Fibroblast of skin of left quadriceps (primary cell): ENCODE measurements around the gene BAZ1A.

ENCODE experiments used
- DNase-seq, 2 experiments: peaks; one replicate each; pipeline ENCODE4 v3.0.0-alpha.2; 2013; ENCODE audit warnings: low read depth in 2 of 2

The BAZ1A gene

DNA sequence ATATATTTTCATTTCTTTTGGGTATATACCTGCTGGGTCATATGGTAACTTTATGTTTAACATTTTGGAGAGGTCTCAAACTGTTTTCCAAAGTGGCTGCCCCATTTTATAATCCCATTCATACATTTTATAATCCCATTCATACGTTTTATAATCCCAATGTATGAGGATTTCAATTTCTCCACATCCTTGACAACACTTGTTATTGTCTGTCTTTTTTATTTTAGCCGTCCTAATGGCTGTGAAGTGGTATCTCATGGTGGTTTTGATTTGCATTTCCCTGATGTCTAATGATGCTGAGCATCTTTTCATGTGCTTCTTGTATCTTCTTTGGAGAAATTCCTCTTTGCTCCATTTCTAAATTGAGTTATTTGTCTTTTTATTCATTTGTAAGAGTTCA lies 154.0 kb downstream of the BAZ1A start:
- DNase-seq = no peak

DNA sequence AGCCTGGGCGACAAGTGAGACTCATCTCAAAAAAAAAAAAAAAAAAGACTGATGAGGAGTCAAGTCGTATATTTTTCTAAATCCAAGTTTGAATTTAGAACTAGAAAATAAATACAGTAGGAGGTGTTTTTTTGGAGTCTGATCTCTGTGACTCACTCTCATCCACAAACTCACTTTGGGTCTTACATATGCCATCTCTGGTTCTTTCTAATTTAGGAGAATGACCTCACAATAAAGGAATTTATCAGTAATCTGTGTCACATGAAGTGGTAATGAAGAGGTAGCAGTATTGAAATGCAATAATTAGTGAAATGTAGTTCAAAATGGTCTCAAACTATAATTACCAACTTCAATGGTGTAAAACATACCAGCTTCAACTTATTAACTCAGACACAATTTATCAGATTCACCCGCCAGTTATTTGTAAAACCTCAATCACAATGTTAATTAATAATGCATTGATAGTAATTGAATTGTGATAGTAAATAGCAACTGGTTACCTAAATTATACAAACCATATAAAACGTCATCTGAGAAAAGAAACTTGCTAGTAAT lies 156.3 kb downstream of the BAZ1A start:
- DNase-seq = peak in 1 of 2 experiments; percentile 50

DNA sequence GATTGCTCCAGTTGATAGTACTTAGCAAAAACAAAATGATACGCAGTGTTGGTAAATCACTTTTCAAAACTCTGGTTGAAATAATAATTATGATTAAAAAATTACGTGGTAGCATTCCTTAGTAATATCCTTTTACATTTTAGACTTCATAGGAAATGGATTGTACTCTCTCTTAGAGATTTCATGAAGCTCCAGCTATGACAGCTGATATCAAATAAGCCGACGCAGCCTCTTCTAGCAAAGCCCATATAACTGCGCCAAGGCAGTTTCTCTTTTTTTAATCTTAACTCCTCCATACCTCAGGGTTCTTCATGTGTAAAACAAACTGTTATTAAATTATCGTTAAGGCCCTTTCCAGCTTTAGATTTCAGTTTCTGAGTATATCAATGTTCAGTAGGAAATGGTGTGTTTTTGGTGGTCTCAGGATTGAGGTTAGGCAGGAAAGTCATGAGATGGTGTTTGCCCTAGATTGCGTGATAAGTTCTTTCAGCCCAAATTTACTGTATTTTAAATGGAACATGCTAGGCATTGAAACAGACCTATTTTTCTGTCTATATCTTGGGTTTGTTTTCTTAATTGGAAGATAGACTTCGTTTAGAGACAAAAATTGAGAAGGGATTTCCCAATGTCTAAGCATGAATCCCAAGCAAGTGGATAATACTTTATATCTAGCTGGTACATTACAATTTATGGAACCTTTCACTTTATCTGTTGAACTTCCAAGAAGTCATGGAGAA lies 159.9 kb downstream of the BAZ1A start:
- DNase-seq = no peak

DNA sequence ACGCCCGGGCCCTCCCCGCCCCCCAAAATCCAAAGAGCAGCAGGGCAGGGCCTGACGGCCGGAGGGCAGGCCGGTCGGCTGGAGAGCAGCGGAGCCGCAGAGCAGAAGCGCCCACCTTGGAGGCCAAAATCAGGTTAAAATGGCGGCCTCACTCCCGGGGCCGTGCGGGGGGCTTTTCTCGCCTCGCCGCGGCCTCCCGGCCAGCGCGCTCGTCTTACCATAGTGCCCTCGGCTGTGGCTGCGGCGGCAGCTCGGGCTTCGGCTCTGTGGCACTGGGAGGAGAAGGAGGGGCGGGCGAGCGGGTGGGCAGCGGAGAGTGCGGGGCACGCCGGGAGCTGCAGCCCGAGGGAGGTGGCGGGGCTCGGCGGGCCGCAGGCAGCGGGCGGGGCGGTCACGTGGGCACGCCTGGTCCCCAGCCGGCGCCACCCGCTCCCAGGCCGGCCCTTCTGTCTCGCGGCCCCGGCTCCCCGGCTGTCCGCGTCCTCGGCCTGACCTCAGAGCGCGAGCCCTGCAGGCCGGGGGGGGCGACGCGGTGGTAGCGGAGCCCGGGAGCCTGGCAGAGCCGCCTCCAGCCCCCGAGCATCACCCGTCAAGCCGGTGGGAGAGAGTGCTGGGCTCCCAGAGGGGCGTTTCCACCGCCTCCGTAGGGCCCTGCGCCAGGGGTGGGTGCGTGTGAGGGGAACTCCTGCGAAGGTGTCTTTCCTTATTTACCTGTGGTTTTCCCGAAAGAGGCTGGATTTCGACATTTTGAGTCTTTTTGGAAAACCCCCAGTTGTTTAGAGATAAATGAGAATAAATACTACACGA lies 160.6 kb downstream of the BAZ1A start, which contains the start of gene CFL2:
Gene CFL2 (minus strand): TSS at position 274 of the 807 bp plus-strand sequence. CDS start 53 bp downstream, at position 221.
- no peak for DNase-seq

DNA sequence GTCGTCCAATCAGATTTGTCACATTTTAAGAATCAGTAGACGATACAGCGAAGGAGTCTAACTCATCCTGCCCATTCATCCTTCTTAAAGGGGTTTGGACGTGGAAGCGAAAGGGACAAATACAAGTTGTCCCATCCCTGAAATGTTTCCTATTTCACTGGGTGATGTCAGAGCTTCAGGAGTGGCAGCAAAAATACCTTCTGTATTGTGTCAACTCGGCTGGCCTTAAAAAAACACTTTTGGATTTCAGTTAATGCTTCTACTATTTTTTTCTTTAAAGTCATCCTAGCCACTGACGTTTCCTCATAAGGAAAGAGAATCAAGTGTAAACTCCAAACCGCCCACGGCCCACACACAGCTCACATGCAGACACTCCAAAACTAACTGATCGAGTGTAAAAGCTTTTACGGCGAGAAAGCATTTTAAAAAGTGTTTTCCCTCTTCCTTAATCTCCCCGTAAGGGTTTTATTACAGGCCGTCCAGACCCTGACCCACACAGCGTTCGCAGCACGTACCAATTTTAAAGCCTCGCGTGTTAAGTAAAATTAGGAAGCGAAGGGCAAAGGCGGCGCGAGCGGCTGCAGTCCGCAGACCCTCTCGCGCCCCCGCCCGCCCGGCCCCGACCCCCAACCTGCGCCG lies 161.4 kb downstream of the BAZ1A start:
- no peak for DNase-seq

DNA sequence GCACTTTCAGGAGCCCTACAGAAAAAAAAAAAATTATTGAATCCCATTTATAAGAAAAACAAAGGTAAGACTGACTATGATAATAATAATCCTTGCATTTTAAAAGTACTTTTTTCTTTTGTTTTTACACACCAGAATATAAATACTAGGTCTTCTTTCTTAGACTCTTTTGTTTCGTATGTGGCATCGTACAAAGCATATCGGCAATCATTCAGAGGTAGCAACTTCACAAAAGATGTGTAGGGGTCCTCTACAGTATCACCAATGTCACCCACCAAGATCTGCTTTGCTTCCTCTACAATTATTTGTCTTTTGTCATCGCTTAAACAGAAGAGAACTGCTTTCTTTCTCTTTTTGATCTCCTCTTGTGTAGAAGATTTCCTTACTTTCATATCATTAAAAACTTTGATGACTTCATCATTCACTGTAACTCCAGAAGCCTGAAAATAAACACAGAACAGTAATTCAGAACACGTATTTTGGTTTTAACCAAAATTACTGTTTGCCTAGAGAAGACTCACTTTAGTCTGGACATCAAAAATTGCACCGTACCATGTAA lies 162.0 kb downstream of the BAZ1A start:
- no peak for DNase-seq

DNA sequence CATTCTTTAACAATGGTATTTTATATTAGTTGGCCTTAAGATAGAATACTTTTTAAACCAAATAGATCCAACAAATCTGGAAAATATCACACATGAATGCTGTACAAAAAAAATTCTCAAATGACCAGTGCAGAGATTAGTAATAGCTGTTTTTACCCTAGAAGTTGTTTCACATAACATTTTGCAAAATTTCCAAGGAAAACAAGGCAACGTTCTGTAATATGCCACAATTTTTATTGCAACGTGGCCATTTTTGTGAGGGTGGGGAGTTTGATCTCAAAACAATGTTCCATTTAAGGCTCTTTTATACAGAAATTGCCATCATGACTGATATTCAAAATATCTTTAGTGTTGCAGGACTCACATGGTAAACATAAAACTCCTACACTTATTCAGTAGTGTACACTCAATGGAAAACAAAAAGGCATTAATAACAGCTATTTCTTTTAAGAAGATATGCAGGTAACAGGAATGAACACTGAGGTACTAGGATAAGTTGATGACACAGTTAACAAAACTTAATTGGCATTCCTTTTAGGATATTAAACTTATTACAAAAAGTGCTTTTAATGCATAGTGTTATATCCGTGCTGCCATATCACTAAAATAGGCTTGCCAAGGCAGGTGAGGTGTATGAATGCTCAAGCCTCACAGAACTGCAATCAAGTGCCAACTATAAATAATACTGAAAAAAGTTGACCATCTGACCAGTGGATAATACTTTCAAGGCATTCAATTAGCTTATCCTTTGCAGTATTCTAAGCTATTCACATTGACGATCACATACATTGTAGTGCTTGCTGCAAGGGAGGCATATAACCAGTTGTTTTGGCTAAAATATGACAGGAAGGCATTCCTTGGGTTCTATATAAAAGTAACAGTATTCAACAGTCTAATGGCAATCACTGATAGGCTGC lies 163.1 kb downstream of the BAZ1A start:
- no peak for DNase-seq

DNA sequence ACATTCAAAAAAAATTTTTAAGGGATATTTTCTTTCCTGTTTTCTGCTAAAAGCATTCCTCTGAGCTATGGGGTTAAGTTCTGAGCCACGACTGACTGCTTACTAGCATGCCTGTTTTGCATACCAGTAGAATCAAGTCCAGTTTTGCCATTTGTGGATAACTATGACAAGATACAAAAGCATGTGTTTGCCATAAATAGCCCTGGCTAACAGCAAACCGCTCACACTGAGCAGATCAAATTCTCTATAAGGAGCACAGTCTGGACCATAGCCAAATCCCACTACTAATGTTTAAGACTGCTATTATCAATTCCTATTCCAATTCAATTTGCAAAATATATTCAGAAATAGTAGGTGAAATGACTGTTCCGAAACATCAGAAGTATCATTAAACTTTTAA lies 164.0 kb downstream of the BAZ1A start:
- peak; percentile 92 for DNase-seq

DNA sequence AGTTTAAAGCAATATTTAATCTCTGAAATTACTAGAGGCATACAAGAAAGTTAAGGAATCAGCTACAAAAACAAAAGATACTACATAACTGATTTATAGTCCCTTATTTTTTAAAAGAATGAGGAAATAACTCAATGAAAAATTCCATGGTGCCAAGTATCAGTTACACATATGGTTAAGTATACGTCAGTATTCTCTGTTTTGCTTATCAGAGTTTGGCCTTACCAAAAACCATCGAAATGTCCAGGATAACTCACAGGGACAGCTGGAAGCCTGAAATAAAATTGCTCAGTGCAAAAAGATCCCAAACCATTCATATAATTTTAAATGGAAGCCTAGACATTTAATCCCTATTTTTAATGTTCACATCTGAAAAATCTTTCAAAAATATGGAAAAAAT lies 164.4 kb downstream of the BAZ1A start:
- peak in 1 of 2 experiments; percentile 35 for DNase-seq

DNA sequence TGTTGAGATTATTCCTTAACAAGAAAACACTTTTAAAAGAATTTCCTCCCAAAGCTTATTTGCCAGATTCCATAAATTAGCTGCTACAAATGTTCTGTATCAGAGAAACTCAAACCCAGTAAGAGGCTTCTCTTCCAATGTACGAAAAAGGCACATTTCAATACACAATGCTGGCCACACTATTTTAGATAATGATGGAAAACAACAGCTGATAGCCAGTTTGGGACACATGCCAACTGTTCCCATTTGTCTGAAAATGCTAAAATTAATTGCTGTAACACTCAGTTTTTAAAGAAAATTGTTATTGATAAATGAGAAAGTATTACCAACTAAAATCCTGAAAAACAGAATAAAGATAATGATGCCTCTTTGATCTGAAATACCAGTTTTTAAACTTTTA lies 165.2 kb downstream of the BAZ1A start:
- no peak for DNase-seq

DNA sequence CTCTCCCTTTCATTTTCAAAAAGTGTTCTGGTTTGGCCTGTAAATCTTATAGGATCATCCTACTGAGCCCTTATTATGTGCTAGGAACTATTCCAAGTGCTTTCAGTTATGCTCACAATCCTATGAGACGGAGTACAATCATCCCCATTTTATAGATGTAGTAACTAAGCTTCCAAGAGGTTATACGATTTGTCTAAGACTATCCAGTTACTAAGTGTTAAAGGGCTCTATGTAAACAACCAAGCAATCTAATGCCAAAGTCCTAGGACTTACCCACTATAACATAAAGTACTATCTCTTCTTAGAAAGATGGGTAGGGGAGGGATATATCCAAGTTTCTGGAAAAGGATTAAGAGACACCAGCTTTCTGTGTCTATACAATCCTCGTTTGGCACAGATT lies 167.4 kb downstream of the BAZ1A start:
- DNase-seq = no peak
